HG03045 (cell line): ENCODE results near the gene SORBS2.
"Not testable (repeated sequence)": the region's sequence is repeated elsewhere in the genome, so short reads cannot be mapped to it uniquely, and the experiment has no call there.

Experiments
- ATAC-seq: cut with Tn5 transposase; IDR thresholded peaks from one replicate; pipeline ENCODE4 v1.9.1; 2021; ENCODE audit warnings: mild to moderate bottlenecking, moderate library complexity; ENCODE audit not compliant: unreplicated experiment

The SORBS2 gene

GRCh38 chr4:185567381-185568376, 244.3 kb downstream of the SORBS2 start:
- no peak for ATAC-seq

- ATAC-seq: no peak
These were observed 245.0 kb downstream of the SORBS2 start for GRCh38 chr4:185566972-185567371.

DNA sequence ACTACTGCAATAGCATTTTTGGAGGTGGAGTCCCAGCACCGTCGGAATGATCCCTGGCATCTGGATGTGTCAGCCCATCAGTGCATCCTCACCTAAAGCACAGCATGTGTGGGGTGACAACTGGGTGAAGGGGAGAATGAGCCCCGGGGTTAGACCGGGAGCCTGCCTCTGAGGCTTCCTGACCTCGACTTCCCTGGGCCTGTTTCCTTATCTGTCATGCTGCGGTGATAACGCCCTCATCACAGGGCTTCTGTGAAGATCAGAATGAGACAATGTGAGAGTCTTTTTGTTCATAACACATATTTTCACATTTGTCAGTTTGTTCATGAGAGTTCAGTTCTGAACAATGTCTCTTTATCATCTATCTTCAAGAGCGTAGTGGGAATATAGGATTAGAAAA, 245.6 kb downstream of the SORBS2 start:
- ATAC-seq: no peak

GRCh38 chr4:185565696-185566095, 246.3 kb downstream of the SORBS2 start:
- no peak for ATAC-seq

GRCh38 chr4:185564349-185564748, 247.6 kb downstream of the SORBS2 start:
- no peak for ATAC-seq

GRCh38 chr4:185562531-185562930, 249.5 kb downstream of the SORBS2 start:
- ATAC-seq: no peak

- ATAC-seq: no peak
These were observed 251.7 kb downstream of the SORBS2 start for GRCh38 chr4:185560316-185560715.

GRCh38 chr4:185559915-185560281, 252.1 kb downstream of the SORBS2 start:
- ATAC-seq: no peak

DNA sequence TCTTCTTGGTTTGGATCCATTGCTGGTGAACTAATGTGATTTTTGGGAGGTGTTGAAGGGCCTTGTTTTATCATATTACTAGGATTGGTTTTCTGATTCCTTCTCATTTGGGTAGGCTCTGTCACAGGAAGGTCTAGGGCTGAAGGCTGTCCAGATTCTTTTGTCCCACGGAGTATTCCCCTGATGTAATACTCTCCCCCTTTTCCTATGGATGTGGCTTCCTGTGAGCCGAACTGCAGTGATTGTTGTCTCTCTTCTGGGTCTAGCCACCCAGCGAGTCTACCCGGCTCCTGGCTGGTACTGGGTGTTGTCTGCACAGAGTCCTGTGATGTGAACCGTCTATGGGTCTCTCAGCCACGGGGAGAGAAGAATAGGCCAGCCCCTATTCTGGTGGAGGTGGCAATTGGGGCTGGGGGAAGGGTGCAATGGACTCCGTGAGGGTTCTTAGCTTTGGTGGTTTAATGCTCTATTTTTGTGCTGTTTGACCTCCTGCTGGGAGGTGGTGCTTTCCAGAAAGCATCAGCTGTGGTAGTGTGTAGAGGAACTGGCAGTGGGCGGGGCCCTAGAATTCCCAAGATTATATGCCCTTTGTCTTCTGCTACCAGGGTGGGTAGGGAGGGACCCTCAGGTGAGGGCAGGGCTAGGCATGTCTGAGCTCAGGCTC, 252.6 kb downstream of the SORBS2 start:
- ATAC-seq: not testable (repeated sequence)

- no peak for ATAC-seq
These were observed 257.4 kb downstream of the SORBS2 start for GRCh38 chr4:185554365-185555126.

GRCh38 chr4:185552254-185552653, 259.7 kb downstream of the SORBS2 start:
- ATAC-seq: no peak

- ATAC-seq: no peak
These were observed 261.1 kb downstream of the SORBS2 start for GRCh38 chr4:185550933-185551332.

DNA sequence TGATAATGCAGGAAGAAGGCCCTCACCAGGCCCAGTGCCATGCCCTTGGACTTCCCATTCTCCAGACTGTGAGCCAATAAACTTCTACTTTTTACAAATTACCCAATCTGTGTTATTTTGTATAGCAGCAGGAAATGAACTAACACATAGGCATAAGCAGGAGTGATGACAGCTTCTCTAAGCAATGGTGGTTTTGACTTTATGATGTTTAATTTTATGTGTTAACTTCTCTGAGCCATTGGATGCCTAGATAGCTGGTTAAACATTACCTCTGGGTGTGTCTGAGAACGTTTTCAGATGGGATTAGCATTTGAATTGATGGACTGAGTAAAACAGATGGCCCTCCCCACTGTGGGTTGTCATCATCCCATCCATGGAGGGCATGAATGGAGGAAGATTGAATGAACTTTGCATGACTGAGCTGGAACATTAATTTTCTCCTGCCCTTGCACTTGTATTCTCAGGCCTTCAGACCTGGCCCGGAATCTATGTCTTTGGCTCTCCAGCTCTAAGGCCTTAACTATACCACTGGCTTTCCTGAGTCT, 262.8 kb downstream of the SORBS2 start:
- ATAC-seq: no peak

DNA sequence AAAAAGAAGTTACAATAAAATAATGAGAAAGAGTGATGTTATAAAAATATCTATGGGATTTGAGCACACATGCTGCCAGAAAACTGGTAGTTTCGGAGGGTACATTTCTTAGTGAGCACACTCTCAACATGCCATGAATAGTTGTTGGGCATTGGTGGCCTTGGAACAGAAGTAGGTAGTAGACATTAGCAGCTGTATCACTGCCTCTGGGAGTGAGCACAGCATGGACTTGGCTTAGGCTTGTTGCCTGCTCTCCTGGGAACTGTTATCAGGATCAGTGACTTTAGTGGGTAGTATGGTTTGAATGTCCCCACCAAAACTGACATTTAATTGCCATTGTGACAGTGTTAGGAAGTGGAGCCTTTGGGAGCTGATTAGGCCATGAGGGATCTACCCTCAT, 263.4 kb downstream of the SORBS2 start:
- no peak for ATAC-seq

- no peak for ATAC-seq
These were observed 265.7 kb downstream of the SORBS2 start for GRCh38 chr4:185546335-185546734.

DNA sequence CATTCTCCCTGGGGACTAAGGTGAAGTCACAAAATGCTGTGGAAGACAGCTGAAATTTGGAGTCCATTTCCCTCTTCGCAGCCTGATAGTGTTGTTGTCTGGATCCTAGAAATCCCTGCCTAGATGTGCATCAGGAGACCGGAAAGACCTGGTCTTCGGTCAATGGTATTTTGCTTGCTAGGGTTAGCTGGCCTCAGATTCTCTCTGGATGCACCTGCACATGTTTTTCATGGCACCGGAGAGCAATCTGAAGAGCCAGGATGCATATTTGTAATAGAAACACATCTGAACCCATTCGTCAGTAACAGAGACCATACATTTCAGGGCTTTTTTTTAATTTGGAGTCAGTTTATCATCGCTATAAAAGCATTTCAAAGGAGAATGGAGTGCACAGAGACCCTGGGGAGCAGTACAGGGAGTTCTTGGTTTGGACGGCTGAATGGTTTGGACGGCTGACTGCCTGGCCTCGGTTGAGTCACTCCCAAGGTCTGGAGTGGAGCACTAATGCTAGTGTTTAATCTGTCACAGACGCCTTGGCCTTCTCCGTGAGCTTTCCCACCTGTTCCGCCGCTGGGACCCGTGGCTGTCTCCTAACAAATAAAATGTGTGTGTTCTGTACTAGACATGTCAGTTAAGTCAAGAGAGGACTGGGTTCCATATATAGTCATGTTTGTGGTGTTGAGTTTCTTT, 269.2 kb downstream of the SORBS2 start:
- no peak for ATAC-seq

DNA sequence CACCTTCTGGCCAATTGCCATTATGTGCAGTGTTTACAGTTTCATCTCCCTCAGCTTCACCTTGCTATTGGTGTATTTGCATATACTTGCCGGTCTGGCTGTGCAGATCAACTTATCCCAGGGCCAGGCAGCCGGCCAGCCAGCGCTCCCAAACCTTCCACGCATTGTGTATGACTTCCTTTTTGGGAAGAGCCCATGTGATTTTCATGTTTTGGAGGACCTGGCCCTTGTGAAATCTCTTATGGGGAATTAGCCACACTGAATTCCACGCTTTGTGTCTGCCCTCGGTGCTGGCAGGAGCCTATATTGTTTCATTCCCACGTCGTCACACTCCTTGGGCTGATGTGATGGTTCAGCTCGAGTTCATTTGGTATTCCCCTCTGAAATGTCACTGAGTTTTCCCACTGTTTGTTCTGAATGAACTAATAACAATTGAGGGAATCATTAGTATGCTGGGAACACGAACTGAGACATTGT, 270.7 kb downstream of the SORBS2 start:
- ATAC-seq: no peak

DNA sequence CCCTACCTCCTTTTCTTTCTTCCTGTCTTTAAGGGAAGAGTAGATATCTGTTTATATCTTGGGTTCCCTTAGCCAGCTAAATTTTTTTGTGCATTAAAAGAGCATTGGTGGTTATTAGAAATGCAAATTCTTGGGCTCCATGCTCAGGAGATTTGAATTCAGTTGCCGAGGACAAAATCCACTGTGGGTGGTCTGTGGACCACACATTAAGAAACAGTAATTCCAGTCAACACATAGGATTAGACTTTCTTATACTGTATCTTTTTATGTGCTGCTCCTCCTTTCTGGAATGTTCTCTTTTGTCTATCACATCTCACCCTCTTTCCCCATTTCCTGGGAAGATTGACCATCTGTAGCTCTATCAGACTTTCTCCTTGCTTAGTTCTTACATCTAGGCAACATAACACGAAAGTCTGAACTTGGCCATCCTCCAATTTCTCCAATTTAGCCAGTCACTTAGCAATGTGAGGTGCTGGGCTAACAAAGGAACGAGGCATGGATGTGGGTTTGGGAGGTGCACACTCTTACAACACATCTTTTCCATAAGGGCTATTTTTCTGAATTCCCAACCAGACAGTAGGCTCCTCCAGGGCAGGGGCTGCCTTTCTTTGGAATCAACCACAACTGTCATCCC, 271.4 kb downstream of the SORBS2 start:
- ATAC-seq: no peak

DNA sequence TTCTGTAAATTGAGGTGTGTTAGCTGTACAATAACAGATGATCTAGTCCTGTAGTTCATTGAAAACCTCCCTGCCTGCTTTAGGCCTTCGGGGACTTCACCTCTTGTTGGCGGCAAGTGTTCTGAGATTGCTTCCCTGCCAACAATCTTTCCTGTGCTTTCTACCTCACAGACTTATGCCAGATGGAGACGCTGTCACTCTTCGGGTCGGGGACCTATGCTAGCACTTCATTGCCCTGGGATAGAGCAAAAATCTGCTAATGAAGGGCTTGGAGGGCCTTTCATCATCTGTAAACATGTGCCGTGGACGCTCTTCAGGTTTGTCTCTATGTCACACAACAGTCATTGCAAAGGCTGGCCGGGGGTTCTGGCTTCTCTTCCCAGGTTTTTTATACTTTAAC, 272.0 kb downstream of the SORBS2 start:
- no peak for ATAC-seq

DNA sequence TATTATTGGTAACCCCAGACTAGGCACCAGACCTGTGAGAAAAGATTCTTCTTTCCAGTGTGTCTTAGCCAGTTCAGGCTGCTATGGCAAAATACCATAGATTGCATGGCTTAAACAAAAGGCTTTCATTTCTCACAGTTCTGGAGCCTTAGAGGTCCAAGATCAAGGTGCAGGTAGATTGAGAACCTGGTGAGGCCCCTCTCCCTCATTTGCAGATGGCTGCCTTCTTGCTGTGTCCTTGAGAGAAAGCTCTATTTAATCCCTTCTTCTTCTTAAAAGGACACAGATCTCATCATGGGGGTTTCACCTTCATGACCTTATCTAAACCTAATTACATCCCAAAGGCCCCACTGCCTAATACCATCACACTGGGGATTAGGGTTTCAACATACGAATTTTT, 273.2 kb downstream of the SORBS2 start:
- no peak for ATAC-seq
